HEK293 (cell line): ENCODE data around the gene NDUFS1.
"Not testable (repeated sequence)": the region's sequence is repeated elsewhere in the genome, so short reads cannot be mapped to it uniquely, and the experiment has no call there.

Experiments used
- CTCF ChIA-PET: fragments of 350-600 bp; formaldehyde crosslinking; extraction: SDS; loops from one replicate; lab custom pipeline; 2021; ENCODE audit warnings: antibody characterized with exemption; lab: Yijun Ruan, JAX
- POLR2A ChIA-PET: fragments of 300-600 bp; formaldehyde crosslinking; extraction: SDS; loops from one replicate; lab custom pipeline; 2020; ENCODE audit warnings: antibody characterized with exemption, inconsistent platforms; lab: Yijun Ruan, JAX
- H3K27ac ChIP-seq: fragments of 200-500 bp; sonication (Bioruptor generic); 2 replicates; pipeline ENCODE4 v1.5.1; 2014; ENCODE audit warnings: low read depth, low read length, control low read depth, inconsistent platforms; ENCODE audit errors: extremely low read depth
- H3K36me3 ChIP-seq, 2 experiments: fragments of 200-500 bp in 1 of 2; sonication (Bioruptor generic) in 1 of 2; 1 replicate in 1 of 2; 2 replicates in 1 of 2; pipeline ENCODE4 v1.5.1; 2014 to 2017; ENCODE audit warnings: inconsistent platforms in 2 of 2, low read length in 2 of 2; ENCODE audit not compliant: control insufficient read depth in 2 of 2, insufficient read depth in 1 of 2
- H3K4me1 ChIP-seq: fragments of 200-500 bp; sonication (Bioruptor generic); 2 replicates; pipeline ENCODE4 v1.5.1; 2014; ENCODE audit warnings: mild to moderate bottlenecking, low read length, inconsistent platforms; ENCODE audit not compliant: control insufficient read depth, insufficient read depth
- H3K4me3 ChIP-seq: 2 replicates; pipeline ENCODE4 v1.5.1; 2011; ENCODE audit warnings: low read depth, mild to moderate bottlenecking, control low read depth, low read length, moderate library complexity
- H3K9me3 ChIP-seq: fragments of 200-500 bp; sonication (Bioruptor generic); 2 replicates; pipeline ENCODE4 v1.5.1; 2014; ENCODE audit warnings: low read depth, low read length, inconsistent platforms; ENCODE audit not compliant: control insufficient read depth, insufficient read depth
- BCL11A ChIP-seq: fragments of 450-650 bp; formaldehyde crosslinking; IDR thresholded peaks from 2 replicates; pipeline ENCODE4 v1.5.1; 2016; ENCODE audit warnings: low read depth, missing biosample characterization, missing genetic modification characterization
- EGR2 ChIP-seq: fragments of 450-650 bp; formaldehyde crosslinking; IDR thresholded peaks from 2 replicates; pipeline ENCODE4 v1.5.1; 2016; ENCODE audit warnings: low read depth, missing biosample characterization, missing genetic modification characterization
- KLF16 ChIP-seq: fragments of 450-650 bp; formaldehyde crosslinking; IDR thresholded peaks from 2 replicates; pipeline ENCODE4 v1.5.1; 2017; ENCODE audit warnings: missing biosample characterization, missing genetic modification characterization
- MEIS1 ChIP-seq: sonication (generic); formaldehyde crosslinking; IDR thresholded peaks from 2 replicates; pipeline ENCODE4 v1.8.1; 2022; ENCODE audit warnings: missing genetic modification reagents, mild to moderate bottlenecking, borderline replicate concordance
- PRDM2 ChIP-seq: fragments of 450-650 bp; formaldehyde crosslinking; IDR thresholded peaks from 2 replicates; pipeline ENCODE4 v1.5.1; 2016; ENCODE audit warnings: missing biosample characterization, missing genetic modification characterization, borderline replicate concordance
- ZBTB20 ChIP-seq: fragments of 450-650 bp; formaldehyde crosslinking; IDR thresholded peaks from 2 replicates; pipeline ENCODE4 v1.5.1; 2016; ENCODE audit warnings: missing biosample characterization, missing genetic modification characterization
- ZBTB21 ChIP-seq: fragments of 450-650 bp; formaldehyde crosslinking; IDR thresholded peaks from 2 replicates; pipeline ENCODE4 v1.5.1; 2017; ENCODE audit warnings: missing biosample characterization, missing genetic modification characterization
- ZEB2 ChIP-seq: fragments of 450-650 bp; formaldehyde crosslinking; IDR thresholded peaks from 2 replicates; pipeline ENCODE4 v1.5.1; 2016; ENCODE audit warnings: missing biosample characterization, missing genetic modification characterization
- ZNF121 ChIP-seq: fragments of 450-650 bp; formaldehyde crosslinking; IDR thresholded peaks from 2 replicates; pipeline ENCODE4 v1.5.1; 2016; ENCODE audit warnings: missing biosample characterization, missing genetic modification characterization
- ZNF202 ChIP-seq: fragments of 450-650 bp; formaldehyde crosslinking; IDR thresholded peaks from 2 replicates; pipeline ENCODE4 v1.5.1; 2016; ENCODE audit warnings: missing biosample characterization, missing genetic modification characterization, borderline replicate concordance
- ZNF239 ChIP-seq: fragments of 450-650 bp; formaldehyde crosslinking; IDR thresholded peaks from 2 replicates; pipeline ENCODE4 v1.5.1; 2016; ENCODE audit warnings: missing biosample characterization, missing genetic modification characterization
- ZNF24 ChIP-seq: fragments of 450-650 bp; formaldehyde crosslinking; IDR thresholded peaks from 2 replicates; pipeline ENCODE4 v1.5.1; 2016; ENCODE audit warnings: missing biosample characterization, missing genetic modification characterization
- ZNF585B ChIP-seq: fragments of 450-650 bp; formaldehyde crosslinking; IDR thresholded peaks from 2 replicates; pipeline ENCODE4 v1.5.1; 2016; ENCODE audit warnings: missing biosample characterization, missing genetic modification characterization
- ZNF654 ChIP-seq: fragments of 450-650 bp; formaldehyde crosslinking; IDR thresholded peaks from 2 replicates; pipeline ENCODE4 v1.5.1; 2016; ENCODE audit warnings: low read depth, missing biosample characterization, missing genetic modification characterization
- ZNF677 ChIP-seq: fragments of 450-650 bp; IDR thresholded peaks from 2 replicates; pipeline ENCODE4 v1.5.0; 2018; ENCODE audit warnings: missing biosample characterization, mild to moderate bottlenecking, missing genetic modification characterization, moderate library complexity
- ZNF791 ChIP-seq: fragments of 450-650 bp; formaldehyde crosslinking; IDR thresholded peaks from 2 replicates; pipeline ENCODE4 v1.5.1; 2016; ENCODE audit warnings: missing biosample characterization, missing genetic modification characterization
- ZNF837 ChIP-seq: fragments of 450-650 bp; formaldehyde crosslinking; IDR thresholded peaks from 2 replicates; pipeline ENCODE4 v1.5.1; 2016; ENCODE audit warnings: missing biosample characterization, missing genetic modification characterization
- ZSCAN4 ChIP-seq: fragments of 450-650 bp; formaldehyde crosslinking; IDR thresholded peaks from 2 replicates; pipeline ENCODE4 v1.5.1; 2017; ENCODE audit warnings: missing biosample characterization, missing genetic modification characterization
- TF ChIP-seq, protein P1 (sequence below): fragments of 450-650 bp; formaldehyde crosslinking; IDR thresholded peaks from 2 replicates; pipeline ENCODE4 v1.5.1; 2016; ENCODE audit warnings: missing biosample characterization, missing genetic modification characterization
- TF ChIP-seq, protein P2 (sequence below): fragments of 450-650 bp; formaldehyde crosslinking; IDR thresholded peaks from 2 replicates; pipeline ENCODE4 v1.5.1; 2016; ENCODE audit warnings: missing biosample characterization, missing genetic modification characterization

NDUFS1 gene

GRCh38 chr2:206190111-206190510, 30.9 kb upstream of the NDUFS1 start:
- no peak overlapping the region for H3K27ac ChIP-seq
- CTCF ChIA-PET, result no interaction called here
- no peaks in the 10 kb centered on the region for H3K9me3 ChIP-seq
- no peaks in the 10 kb centered on the region for H3K4me1 ChIP-seq
- H3K4me3 ChIP-seq, result no peak overlapping the region
- no peak for TF ChIP-seq BCL11A (tag by site-specific recombination)
- TF ChIP-seq, protein P1, sequence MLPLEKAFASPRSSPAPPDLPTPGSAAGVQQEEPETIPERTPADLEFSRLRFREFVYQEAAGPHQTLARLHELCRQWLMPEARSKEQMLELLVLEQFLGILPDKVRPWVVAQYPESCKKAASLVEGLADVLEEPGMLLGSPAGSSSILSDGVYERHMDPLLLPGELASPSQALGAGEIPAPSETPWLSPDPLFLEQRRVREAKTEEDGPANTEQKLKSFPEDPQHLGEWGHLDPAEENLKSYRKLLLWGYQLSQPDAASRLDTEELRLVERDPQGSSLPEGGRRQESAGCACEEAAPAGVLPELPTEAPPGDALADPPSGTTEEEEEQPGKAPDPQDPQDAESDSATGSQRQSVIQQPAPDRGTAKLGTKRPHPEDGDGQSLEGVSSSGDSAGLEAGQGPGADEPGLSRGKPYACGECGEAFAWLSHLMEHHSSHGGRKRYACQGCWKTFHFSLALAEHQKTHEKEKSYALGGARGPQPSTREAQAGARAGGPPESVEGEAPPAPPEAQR (tag by site-specific recombination), result no peak
- no peak for TF ChIP-seq ZNF121 (tag by site-specific recombination)
- no peak for TF ChIP-seq ZBTB21 (tag by site-specific recombination)
- H3K36me3 ChIP-seq, result no peaks in the 10 kb centered on the region
- POLR2A ChIA-PET, result no interaction called here

DNA sequence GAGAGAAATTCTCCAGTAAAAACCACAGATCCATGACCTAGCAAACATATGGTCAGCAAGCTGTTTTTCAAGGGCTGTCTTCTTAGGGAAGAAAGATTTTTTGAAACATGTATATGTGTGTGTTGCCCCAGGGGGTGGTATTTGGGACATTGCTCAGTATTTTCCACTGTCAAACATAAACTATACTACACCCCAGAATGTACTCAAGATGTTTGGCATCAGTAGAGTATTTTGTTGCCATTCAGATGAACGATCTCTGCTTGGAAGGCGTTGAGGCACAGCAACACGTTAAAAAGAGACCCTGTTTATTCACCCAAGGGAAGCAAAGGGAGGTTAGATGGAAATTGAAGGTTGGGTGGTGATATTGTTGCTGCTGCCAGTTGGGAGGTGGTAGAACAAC, 30.4 kb upstream of the NDUFS1 start:
- POLR2A ChIA-PET, result no interaction called here
- no peak overlapping the region for H3K4me3 ChIP-seq
- TF ChIP-seq ZNF791 (tag by site-specific recombination) (no peak), ZSCAN4 (tag by site-specific recombination) (no peak), ZNF585B (tag by site-specific recombination) (no peak), ZBTB20 (tag by site-specific recombination) (no peak), KLF16 (tag by site-specific recombination) (no peak), ZEB2 (tag by site-specific recombination) (no peak), ZNF202 (tag by site-specific recombination) (no peak), ZNF654 (no peak), EGR2 (tag by site-specific recombination) (no peak), ZNF24 (no peak), ZNF677 (no peak), MEIS1 (CRISPR knock-in tag) (no peak)

DNA sequence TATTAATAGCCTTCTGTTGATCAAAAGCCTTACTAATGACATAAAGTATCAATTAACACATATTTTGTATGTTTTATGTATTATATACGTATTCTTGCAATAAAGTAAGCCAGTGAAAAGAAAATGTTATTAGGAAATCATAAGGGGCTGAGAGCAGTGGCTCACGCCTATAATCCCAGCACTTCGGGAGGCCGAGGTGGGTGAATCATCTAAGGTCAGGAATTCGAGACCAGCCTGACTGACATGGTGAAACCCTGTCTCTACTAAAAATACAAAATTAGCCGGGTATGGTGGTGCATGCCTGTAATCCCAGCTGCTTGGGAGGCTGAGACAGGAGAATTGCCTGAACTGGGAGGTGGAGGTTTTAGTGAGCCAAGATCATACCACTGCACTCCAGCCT, 22.3 kb upstream of the NDUFS1 start:
- H3K4me3 ChIP-seq, H3K36me3 ChIP-seq, POLR2A ChIA-PET, H3K4me1 ChIP-seq, H3K27ac ChIP-seq, H3K9me3 ChIP-seq: not testable (repeated sequence)
- CTCF ChIA-PET, result interaction anchor here (0.5 kb wide), 1 partner anchor 38 kb away, joined by 4 read pairs; no protein-coding TSS in a partner anchor

More for the DNA sequence above, 30.4 kb upstream of the NDUFS1 start:
- no peak overlapping the region for H3K27ac ChIP-seq
- no peaks in the 10 kb centered on the region for H3K9me3 ChIP-seq
- CTCF ChIA-PET, result interaction anchor here (1.5 kb wide), 1 partner anchor 505 kb away, joined by 3 read pairs; no protein-coding TSS in a partner anchor
- no peaks in the 10 kb centered on the region for H3K36me3 ChIP-seq
- no peaks in the 10 kb centered on the region for H3K4me1 ChIP-seq

DNA sequence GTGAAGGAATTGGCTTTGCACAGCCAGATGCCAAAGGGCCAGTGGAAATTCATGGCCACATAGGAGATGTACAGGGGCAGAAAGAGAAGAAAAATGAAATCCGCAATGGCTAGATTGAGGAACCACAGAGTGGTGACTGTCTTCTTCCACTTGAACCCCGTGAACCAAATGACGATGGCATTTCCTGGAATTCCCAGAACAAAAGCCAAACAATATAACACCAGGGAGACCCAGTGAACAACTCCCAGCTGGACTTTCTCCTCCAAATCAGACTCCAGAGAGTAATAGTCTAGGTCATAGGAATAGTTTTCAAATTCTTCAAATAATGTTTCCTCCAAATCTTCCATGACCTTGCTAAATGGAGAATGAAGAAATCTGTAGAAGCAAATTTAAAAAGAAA, 17.7 kb upstream of the NDUFS1 start:
- ChIA-PET CTCF (no interaction called here), POLR2A (no interaction called here)
- no peaks in the 10 kb centered on the region for H3K36me3 ChIP-seq
- no peak overlapping the region for H3K27ac ChIP-seq
- H3K4me1 ChIP-seq, result no peaks in the 10 kb centered on the region
- no peaks in the 10 kb centered on the region for H3K9me3 ChIP-seq
- no peak overlapping the region for H3K4me3 ChIP-seq
- TF ChIP-seq ZBTB20 (tag by site-specific recombination), result no peak
- no peak for TF ChIP-seq ZNF837 (tag by site-specific recombination)
- no peak for TF ChIP-seq PRDM2 (tag by site-specific recombination)
- no peak for TF ChIP-seq ZBTB21 (tag by site-specific recombination)
- TF ChIP-seq, protein P2, sequence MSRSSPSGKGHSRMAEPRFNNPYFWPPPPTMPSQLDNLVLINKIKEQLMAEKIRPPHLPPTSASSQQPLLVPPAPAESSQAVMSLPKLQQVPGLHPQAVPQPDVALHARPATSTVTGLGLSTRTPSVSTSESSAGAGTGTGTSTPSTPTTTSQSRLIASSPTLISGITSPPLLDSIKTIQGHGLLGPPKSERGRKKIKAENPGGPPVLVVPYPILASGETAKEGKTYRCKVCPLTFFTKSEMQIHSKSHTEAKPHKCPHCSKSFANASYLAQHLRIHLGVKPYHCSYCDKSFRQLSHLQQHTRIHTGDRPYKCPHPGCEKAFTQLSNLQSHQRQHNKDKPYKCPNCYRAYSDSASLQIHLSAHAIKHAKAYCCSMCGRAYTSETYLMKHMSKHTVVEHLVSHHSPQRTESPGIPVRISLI (tag by site-specific recombination), result no peak
- no peak for TF ChIP-seq ZNF239 (tag by site-specific recombination)
